GM18499 (cell line): ENCODE results near the gene DCN.

Source experiments
- ATAC-seq: cut with Tn5 transposase; IDR thresholded peaks from one replicate; pipeline ENCODE4 v1.9.1; 2021; ENCODE audit warnings: moderate number of reproducible peaks; ENCODE audit not compliant: insufficient read depth, unreplicated experiment

DCN gene

DNA sequence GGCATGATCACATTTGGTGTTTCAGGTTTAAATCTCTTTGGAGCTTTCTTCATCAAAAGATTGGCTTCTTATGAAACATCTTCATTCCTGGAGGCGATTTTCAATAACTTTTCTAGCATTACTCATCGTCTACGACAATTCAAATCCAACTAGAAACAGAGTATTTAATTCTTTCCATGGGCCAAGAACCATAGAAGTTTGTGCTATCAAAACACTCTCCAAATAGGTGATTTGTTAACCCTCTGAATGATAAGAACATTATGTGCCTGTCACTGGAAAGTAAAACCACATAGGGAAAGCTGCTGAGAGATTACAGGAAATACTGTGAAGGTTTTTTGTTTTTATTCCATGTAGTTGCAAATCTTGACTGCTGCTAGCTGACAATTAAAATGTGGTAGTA is 6.9 kb upstream of the DCN start:
- ATAC-seq = no peak

DNA sequence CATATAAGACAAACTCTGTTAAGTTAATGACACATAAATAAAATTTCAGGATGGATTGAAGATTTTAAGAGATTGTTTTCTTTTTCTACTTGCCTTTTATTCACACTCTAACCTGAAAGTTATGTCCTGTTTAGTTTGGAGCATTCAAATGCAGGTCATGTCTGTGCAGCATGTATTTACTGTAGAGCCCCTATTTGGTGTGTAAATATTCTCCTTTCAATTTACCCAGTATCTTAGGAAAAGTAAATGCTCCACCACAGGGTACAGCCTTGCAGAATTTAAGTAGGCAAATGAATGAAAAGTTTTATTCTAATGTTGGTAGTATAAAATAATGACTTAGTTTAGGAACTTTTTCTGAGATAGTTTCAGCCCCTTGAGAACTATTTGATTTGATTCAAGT is 6.2 kb upstream of the DCN start:
- no peak for ATAC-seq

DNA sequence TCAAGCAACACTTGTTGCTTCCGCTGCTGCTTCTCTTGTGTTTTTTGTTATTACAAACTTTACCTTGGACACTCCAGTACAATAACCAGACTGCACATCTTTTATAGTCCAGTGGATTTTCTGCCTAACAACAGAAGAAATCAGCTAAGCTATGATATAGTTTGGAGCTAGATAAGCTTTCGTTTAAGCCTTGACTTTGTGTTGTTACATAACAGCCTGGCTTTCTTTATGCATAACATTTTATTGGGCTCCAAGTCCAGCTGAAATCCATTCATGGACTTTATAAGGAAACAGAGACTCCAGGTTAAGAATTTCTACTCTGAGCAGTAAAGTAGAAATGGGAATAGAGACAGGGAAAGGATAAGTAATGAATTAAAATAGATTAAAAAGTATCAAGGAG is 3.5 kb upstream of the DCN start:
- no peak for ATAC-seq

DNA sequence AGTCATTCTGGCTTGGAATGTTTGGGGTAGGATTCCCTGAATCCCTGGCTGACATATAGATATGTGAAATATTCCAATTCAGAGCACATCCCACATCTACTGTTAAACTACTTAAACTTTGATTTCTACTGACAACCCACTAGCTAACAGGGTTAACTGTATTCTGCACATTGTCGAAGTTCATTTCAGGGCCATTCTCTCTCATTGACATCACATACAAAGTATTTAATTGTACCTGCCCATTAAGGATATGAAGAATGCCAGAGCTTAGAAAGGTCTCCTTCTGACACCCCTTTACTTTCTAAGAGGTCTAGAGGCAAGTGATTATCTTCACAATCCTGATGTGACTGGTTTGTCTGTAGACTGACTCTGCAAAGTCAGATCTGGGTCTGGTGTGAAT is 2.8 kb upstream of the DCN start:
- ATAC-seq = no peak

DNA sequence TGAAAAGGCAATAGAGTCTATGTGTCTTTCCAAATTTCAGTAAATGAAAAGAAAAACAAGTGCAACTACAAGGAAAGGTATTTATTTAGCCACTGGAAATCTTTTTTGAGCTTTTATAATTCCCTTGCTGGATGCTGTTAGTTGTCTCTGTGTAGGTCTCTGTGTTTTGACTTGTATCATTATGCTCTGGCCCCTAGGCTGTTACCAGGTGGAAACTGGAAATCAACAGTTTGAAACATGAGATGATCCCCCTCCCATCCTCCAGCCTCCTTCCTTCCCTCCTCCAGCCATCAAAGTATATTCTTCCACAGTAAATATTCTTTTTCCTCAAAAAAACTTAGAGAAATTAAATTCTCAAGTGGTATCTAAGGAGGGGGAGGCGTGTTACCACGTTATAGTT is 934 bp upstream of the DCN start:
- no peak for ATAC-seq

DNA sequence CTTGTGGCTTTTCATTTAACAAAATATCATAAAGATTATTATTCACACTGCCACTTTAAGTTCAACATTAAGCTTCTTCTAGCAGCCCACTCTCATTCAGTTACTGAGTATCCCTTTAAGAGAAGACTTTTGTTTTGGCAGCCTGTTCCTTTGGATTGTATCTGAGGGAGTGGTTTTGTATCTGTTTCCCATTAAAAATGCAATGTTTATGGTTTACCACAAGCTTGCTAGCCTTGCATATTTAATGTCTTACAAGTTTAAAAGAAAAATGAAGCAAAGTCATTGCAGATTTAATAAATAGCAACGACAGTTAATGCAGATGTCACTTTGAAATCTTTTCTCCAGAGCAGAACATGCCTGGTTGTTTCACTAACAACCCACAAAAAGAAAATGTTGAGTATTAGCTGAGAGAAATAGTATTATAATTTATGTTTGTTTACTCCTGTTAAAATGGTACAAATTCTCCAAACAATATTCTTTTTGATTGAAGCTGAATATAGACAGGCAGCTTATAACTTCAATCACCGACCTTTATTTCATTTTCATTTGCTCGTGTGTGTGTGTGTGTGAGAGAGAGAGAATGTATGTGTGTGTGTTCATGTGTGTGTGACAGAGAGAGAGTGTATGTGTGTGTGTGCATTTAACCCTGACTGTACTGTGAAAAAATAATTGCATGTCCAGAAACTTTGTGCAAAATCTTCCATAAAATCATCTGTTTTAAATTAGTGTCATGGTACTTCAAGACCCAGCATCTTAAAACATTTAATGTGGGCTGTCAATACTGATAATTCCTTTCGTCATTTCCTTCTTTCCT is 1.8 kb downstream of the DCN start:
- no peak for ATAC-seq

DNA sequence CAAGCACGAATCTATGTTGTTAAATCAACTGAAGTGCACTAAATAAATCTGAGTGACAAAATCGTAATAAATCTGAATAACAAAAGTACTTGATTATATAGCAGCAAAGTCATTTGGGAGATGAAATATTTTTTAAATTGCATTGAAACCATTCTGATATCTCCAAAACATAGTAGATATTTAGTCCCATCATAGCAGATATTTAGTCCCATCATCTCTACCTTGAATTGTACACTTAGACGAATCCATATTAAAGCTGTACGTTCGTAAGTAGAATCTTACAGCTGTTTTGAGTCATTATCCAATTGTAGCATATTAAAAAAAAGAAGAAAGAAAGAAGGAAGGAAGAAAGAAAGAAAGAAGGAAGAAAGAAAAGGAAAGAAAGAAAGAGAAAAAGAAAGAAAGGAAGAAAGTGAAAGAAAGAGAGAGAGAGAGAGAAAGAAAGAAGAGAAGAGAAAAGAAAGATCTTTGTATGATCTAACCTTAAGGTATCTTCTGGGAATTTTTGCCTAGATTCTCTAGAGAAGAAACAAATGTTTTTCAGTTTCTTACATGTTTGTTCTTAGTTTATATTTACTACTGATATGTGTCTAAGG is 2.6 kb downstream of the DCN start:
- no peak for ATAC-seq

DNA sequence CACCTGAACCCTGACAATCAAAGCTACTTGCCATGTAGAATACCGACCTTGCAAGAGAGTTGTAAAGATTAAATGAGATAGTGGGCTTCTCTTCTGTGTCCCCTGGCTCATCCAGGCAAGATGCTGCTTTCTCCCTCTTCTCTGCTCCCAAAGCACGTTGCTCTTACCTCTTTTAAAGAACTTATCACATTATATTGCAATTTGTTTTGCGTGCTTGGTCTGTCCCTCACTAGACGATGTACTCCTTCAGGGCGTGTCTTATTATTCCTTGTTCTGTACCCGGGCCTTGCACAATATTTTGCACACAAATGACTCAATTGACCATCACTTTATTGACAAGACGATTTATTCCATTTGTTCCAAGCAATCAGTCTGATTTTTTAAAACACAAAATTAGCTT is 3.3 kb downstream of the DCN start:
- ATAC-seq = no peak

DNA sequence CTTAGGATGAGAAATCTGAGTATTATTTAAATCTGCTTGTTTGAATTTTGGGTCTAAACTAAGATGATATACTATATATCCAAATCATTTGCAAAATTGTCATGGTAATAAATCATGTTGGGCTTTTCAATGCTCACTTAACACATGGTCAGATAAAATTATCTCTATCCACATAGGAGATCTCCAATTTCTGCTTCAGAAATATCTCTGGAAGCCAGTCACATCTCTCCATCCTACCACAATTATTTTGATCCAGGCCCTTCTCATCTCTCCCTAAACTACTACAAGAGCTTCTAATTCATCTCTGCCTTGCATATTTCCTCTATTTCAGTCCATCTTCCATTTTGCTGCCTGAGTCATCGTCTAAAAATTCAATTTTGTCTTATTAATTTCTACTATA is 3.8 kb downstream of the DCN start:
- ATAC-seq = no peak

DNA sequence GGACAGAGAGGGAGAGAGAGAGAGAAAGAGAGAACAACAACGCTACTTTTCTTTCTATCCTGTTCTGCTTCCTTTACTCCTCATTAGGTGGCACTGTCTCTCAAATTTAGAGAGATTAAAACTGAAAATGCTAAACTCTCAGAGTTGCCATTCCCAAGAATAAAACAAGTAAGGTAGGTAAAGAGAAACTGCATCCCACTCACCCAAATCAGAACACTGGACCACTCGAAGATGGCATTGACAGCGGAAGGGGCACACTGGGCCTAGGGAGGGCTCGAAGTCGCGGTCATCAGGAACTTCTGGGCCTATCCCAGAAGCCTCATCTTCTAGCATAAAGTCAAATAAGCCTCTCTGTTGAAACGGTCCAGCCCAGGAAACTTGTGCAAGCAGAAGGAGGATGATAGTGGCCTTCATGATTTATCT is 4.5 kb downstream of the DCN start:
- no peak for ATAC-seq

DNA sequence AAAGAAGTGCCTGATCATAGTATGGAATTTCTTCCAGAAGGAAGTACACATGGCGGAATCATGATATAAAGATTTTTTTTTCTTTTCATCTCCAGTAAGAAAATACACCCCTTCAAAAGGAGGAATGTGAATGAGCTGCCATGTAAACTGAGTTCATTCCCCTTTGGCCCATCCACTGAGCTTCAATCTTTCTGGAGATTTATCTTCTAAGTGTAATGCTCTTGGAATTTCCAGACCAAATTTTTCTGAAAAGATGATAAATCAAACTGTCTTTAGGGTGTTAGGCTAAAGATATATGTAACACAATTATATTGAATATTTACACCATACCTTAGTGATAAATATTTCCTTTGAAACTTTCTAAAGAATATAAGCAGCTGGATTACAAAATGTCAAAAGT is 5.2 kb downstream of the DCN start:
- ATAC-seq = no peak

DNA sequence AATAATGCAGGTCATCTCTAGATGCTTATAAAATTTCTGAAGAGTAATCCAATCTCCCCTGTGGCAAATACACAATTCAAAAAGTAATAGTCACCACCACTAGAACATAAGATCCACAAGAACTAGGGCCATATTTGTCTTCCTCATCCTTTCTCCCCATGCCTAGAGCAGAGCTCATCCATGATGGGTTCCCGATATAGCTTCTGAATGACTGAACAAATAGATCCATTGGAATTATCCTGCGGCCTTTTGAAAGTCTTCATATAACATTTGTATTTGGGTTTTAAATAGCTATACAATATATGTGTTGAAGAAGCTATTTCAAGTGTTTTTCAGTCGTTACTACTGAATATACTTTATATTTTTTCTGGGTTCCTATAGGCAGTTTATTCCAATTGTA is 5.7 kb downstream of the DCN start:
- no peak for ATAC-seq

DNA sequence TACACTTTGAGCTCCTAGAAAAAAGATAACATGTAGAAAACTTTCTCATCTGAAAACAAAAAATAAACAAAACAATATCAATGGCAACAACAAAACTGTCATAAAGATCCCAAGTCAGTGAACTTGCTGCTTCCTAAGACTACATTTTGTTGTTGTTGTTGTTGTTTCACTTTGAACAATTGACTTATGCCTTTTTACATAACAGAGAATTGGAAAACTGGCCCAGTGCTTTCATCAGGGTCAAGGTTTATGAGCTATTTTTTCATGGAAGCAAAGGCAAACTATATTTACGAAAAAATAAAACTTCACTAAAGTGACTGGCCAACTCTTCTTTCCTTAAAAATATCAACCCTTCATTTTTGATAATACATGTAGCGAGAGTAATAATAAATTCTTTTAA is 6.3 kb downstream of the DCN start:
- no peak for ATAC-seq

DNA sequence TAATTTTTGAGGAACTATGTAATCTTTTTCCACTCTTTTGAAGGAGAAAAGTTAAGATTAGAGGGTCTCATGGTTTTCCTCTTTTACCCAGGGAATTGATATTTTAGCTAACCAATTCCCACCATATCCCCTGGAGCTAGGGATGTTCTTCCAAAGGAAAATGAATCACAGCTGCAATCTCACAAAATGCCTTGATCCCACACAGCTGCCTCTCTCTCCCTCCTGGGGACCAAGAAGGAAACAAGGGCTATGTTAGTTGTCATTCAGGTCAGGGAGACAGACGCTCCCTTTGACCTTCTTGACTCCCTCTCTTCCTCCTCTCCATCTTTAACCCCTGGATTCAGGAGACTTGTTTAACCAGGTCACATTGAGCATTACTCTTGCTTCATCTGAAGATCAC is 9.5 kb downstream of the DCN start:
- ATAC-seq = no peak

DNA sequence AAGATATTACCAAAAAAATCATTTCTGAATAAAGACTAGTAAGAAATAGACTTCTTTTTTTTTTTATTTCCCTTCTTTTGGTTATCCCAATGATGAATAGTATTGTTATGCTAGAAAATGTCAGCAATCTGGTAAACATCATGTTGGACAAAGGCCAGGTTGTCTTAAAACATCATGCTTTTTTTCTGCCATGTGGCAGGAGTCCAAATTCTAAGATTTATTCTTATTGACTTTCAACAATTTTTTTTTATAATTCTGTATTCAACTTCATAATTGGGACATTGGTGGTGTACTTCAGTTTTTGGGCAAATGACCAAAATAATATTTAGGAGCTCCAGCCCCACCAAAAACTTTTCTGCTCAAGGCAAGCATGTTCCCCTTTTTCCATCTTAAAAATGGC is 10.5 kb downstream of the DCN start:
- no peak for ATAC-seq

DNA sequence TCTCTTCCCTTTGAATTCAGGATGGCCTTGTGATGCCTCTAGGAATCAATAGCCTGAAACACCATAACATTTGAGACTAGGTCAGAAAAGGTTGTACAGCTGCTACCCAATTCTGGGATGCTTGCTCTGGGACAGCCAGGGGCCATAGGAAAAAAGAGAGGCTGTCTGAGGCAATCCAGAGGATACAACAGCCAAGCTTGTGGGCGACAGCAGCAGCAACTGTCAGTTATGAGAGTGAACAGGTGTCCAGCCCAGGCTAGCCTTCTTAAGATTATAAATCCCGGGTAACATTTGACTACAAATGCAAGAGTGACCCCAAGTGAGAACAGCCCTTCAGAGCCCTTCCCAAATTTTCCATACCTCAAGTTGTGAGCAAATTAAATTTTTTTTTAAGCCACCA is 11.1 kb downstream of the DCN start:
- ATAC-seq = no peak

DNA sequence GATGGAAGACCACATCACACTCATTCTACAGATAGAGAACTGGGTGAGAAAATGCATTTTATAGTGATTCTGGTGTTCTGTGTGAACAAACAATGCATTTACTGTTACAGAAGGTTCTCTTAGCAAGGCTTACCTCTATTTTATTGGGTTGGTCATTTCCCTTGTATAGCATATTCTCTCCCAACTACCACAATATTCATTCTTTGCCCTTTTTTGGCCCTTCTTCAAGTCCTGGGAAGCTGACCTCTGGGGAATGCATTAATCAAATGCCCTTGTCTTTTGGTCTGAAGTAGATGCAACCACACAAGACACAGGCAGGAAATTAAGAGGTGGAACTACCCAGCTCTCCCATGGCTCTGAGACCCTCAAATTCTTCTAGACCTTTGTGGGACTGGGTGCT is 19.5 kb downstream of the DCN start:
- ATAC-seq = no peak

DNA sequence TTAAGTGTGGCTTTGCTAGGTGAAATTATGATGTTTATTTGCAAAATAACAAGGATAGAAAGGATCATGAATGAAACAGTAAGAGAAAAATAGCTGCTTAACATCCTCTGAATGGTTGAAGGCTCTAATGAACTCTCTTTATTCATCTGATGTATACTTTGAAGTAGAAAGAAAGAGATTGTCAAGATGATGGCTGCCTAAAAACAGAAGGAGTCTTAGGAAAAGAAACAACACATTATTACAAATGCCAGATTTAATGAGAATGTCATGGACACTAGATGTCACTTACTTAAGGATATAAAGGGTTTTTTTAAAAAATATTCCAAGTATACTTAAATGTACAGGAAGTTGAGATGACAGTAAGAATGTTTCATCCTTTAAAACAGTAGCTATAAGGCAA is 21.6 kb downstream of the DCN start:
- ATAC-seq = no peak

DNA sequence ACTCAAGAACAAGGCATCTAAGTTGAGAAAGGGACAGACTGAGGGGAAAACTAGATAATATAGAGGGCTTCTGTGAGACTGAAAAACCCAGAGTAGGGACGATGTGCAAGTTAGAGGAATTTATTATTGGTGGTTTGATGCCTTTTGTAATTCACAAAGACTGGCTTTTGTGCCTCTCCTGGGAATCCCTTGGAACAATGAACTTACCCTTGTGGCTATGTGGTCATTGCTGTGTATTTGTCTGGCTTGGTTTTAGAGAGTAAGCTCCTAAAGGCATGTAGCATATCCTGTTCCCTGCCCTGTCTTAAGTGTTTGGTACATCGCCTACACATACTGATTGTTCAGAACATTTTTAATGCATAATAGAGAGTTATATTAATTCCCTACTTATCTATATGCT is 26.6 kb downstream of the DCN start:
- no peak for ATAC-seq

DNA sequence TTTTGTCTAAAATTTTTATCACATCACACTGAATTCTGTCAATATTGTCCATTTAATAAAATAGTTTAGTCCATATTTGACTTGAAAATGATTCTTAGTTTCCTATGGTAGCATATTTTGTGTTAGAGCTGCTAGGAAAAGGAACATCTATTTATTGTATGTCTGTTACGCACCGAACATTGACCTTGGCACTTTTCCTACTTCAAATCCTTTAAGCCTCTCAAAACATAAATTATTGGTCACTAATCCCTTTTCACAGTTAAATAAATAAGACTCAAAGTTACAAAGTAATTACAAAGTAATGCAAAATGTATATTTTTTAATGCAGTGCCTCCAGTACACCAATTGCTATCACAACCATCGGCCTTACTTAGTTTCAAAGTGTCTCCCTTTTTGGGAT is 28.5 kb downstream of the DCN start:
- no peak for ATAC-seq

DNA sequence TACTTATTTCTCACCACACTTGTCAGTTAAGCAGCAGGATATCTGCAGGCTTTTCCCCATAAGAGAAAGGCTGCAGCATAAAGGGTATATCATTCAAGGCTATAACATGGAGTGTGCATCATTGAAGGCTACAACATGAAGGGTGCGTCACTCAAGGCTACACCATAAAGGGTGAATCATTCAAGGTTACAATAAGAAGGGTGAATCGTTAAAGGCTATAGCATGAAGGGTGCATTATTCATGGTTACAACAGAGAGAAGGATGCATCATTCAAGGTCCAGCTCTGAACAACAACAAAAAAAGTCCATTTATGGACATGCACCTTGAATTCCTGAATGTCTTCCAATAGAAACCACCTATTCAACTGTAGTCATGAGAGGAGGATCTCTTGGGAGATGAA is 38.6 kb downstream of the DCN start:
- ATAC-seq = no peak

DNA sequence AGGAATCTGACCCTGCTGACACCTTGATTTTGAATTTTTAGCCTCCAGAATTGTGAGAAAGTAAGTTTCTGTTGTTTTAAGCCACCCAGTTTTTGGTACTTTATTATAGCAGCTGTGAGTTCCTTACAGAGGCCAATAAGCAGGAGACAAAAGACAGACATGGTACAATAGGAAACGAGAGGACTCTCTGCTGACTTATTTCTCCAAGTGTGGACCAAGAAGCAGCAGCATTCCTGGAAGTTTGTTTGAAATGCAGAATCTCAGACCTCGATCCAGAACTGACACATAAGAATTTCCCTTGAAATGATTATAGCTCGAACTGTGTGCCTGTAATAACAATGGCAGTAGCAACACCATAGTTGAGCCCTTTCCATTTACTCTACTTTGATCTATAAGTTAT is 39.4 kb downstream of the DCN start:
- no peak for ATAC-seq
